Caki2 (cell line): ENCODE measurements around the gene AKT1. TPM values are rescaled to one million over a fixed set of nuclear protein-coding genes. Genes with fewer than 3 reads are reported as not detected.
"Not testable (repeated sequence)": the region's sequence is repeated elsewhere in the genome, so short reads cannot be mapped to it uniquely, and the experiment has no call there.

Experiments used
- DNase-seq: peaks from one replicate; pipeline ENCODE4 v3.0.0-alpha.2; 2015; ENCODE audit warnings: low read depth
- in situ Hi-C: cut with HindIII; loops from 2 replicates; pipeline ENCODE4 v1.10.0; 2016; ENCODE audit warnings: low sequenced_read_pairs, low pct_unique_long_range_greater_than_20kb, mixed read lengths
- total RNA-seq: library from RNA; depleted of rRNA; stranded (reverse); fragments of >200 nt; shearing (Covaris generic); gene quantifications from 2 replicates; pipeline ENCODE4 v1.2.3, GENCODE V29; 2014; ENCODE audit warnings: low replicate concordance

AKT1 gene
- total RNA-seq, 1 experiment from 2014 or later, result 177 TPM

DNA sequence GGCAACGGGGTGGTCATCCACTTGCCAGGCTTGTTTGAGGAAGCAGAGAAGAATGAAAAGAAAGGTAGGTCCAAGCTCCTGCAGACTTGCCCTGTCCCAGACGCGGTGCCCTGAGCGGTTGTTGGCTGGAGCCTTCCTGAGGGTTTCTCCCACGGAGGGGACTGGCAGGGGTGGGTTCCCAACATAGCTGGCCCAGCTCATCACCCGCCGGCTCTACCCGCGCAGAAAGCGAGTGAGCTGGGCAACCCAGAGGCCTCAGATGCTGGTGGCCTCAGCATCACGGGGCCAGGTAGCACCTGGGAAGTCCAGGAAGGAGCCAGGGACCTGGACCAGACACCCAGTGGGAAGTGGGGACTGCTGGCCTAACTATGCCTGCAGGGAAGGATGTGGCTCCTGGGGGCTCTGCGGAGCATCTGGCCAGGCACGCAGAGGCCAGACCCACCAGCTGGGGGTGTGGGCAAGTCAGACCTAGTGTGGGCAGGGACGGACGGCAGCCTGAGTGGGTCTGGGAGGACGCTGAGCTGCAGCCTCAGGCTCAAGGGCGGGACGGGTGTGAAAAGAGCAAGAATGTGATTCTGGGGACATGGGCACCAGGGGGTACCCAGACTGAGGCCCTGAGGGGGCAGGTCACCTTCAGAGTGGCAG, 57.1 kb downstream of the AKT1 start:
- in situ Hi-C loops, result no loop called here
- DNase-seq, result no peak

DNA sequence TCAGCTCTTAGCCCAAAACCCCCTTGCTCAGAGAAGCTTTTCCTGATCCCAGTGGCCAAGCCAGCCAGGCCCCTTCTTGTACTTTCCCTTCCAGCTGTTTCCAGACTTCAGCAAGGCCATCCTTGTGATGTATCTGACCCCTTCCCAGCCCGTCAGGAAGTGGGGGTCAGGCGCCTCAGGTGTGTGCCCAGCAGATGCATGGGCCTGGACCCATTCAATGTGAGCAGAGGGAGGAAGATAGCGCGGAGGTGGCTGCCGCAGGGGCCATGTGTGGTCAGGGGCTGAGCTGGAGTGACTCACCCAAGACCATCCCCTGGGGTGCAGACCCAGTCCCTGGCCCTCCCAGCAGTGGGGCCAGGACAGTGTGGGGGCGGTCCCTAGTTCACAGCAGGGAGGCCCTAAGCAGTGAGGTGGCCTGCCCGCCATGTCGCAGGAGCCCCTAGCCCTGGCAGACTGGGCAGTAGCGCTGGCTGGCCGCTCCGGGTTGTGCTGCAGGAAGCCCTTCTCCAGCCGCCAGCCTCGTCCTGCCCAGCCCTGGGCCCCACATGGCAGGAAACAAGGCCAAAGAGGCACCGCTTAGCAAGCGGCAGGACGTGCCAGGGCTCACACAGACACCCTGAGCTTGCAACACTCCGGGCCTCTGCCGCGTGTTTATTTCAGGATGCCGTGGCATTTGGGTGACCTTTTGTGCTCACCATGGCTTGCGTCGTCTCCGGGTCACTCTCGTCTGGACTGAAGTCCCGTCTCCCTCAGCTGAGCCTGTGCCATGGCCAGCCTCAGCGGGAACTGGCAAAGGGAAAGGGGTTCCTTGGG, 59.5 kb downstream of the AKT1 start:
- DNase-seq, result no peak
- in situ Hi-C loops, result no loop called here

DNA sequence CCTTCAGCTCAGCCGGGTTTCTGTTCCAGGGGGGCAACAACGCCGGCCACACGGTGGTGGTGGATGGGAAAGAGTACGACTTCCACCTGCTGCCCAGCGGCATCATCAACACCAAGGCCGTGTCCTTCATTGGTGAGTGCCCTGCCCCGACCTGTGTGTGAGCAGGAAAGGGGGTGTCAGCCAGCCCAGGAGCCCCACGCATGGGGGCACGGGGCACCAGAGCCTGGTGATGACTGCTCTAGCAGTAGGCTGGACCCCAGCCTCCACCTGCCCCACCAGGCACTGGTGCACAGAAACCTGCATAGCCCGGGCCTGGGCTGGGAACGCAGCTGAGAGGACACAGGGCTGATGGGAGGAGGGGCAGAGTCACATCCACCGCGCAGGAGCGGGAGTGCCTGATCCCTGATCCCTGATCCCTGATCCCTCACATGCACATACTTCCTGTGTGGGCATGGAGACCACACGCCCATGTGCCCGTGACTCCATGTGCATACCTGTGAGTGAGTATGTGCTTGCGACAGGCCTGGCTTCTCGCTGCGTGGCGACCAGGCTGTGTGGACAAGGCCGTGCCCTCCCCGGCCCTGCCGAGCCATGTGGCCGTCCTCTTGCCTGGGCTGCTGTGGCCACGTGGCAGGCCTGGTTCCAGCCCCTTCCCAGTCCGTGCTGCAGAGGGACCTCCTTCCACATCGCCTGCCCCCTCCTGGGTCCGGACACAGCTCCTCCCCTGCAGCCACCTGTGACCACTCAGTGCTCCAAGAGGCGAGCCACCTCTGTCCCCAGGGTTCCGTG, 60.4 kb downstream of the AKT1 start:
- no peak for DNase-seq
- in situ Hi-C loops, result no loop called here

DNA sequence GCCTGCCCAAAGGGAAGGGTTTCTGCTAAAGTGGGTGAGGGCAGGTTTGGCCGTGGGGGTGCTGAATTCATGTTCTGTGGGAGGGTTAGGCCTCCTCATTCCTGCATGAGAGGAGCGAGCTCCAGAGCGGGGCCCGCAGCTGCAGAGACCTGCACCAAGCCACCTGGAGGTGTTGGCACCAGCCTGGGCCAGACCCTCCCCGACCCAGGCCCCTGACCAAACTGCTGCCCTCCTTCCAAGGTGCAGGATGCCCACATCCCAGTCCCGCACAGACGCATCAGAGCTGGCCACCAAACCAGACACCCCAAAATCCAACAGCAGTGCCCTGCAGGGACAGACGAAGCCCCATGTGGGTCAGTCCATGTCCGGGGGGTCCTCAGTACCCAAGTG, 61.0 kb downstream of the AKT1 start:
- in situ Hi-C loops, result no loop called here
- no peak for DNase-seq

DNA sequence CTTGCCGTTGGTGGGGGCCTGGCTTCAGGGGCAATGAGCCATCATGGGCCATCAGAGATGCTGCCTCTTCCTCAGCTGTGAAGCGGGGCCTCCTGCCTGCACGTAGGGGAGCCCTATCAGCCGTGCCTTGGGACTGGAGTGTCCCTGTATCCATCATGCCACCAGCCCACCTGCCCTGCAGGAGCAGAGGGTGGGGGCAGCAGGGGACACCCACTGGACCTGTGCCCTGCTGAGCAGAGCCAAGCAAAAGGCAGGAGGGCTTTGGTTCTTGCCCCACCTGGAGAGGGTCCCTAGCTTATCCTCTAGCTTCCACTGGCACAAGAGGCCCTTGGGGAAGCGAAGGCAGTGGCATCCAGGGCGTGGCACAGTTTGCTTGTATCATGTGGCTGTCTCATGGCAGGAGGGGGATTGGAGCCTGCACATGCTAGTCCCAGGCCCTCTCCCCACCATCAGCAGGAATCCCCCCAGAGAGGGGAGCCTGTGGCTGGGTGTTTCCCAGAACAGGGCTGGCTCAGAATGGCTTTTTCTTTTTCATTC, 61.4 kb downstream of the AKT1 start:
- in situ Hi-C loops, result no loop called here
- no peak for DNase-seq

DNA sequence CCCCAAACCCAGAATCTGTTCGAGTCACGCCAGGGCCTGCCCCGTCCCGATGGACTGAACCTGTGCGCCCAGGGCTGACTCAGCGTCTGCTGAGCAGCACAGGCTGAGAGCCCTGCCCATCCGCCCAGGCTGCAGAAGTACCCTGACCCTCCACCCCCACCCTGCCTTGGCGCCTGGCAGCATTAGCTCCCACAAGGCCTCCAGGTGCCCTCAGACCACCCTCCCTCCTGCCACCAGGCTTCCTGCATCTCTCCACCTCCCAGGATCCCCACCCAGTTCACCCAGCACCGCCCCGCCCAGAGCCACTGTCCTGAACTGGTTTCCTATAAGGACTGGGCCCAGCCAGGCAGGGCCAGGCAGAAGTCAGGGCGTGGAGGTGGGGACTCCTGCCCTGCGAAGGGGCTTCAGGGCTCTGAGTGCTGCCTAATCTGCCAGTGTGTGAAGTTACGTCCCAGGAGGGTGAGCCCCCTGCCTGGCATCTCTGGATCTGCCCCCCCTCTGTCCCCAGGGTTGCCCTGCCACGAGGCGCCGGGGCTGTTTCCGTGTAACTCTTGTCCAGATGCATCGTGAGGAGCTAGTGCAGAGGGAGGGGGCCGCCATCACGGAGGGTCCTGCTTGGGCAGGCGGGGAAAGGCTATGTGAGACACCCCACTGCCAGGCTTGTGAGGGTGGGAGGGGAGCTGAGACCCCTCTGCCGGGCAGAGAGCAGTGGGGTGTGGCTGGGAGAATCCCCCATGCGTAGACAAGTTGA, 62.4 kb downstream of the AKT1 start:
- in situ Hi-C loops, result no loop called here
- peak; percentile 39 for DNase-seq

DNA sequence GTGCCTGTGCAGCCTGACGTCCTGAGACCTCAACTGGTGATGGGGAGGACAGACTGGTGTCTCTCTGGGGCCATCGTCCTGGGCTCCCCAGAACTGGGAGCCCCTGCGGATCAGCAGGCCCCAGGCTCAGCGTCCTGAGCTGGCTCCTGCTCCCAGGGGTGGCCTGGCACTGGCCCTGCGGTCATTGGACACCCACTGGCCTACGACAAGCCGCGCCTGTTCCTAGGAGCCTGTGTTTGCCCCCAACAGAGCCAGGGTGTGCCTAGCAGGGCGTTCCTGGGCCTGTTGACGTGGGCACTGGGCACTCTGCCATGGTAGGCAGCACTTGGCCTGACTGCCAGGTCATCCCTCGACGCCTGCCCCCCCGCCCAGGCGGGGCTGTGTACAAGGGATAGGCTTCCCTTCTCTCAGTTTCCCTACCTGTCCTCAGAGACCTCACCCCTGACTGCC, 63.2 kb downstream of the AKT1 start:
- in situ Hi-C loops, result no loop called here
- DNase-seq, result peak; percentile 64

DNA sequence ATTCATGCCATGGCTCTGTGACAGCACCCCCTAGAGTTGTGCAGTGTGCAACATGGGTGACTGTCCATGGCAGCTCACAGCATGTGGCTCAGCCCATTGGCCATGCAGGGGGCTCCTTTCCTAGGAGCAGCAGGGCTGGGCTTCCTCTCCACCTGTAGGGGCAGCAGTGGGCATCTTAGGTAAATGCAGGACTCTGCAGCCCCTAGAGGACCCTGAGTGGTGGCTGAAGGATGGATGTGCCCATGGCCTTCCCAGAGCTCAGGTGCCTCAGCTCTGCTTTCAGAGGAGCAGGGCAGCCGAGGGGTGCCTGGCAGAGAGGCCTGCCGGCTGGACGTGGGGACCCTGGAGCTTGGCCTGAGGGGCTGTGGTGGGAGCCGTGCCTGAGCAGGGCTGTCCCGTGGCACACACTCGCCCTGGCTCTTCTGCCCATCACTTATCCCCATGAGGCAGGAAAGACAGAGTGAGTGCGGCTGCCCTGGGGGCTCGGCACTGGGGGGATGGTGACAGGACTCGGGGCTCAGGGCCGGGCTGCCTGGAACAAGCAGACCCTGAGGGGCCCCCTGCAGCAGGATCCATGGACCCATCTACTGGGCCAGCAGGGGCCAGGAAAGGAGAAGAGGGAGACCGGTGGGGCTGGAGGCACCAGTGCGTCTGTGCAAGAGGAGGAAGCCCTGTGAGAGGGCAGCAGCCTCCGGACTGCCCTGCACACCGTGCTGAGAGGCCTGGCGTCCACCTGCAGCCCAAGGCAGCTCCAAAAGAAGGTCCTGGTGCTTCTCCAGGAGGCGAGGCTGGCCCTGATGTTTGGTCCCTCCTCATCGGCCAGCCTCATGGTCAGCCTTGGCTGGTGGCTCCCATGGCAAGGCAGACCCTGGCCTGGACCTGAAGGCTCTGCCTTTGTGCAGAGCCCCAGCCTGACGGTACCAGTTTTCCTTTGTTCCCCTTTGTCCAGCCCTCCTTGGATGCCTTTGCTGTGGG, 63.9 kb downstream of the AKT1 start:
- in situ Hi-C loops, result no loop called here
- DNase-seq, result no peak

DNA sequence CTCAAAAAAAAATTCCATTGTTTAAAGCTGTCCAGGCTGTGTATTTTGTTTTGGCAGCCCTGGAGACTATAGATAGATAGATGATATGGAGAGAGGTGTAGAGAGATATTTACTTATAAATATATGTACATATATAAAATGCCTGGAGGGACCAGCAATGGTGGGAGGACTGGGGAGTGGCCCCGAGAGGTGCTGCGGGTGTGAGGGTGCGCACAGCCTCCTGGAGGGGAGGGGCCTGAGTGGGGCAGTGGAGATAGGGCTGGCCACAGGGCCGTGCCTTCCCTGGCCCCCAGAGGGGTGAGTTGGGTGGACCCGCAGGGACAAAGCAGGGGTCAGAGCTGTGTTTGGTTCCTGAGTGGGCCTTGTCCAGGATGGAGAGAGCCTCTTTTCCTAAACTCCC, 65.1 kb downstream of the AKT1 start:
- DNase-seq, result no peak

DNA sequence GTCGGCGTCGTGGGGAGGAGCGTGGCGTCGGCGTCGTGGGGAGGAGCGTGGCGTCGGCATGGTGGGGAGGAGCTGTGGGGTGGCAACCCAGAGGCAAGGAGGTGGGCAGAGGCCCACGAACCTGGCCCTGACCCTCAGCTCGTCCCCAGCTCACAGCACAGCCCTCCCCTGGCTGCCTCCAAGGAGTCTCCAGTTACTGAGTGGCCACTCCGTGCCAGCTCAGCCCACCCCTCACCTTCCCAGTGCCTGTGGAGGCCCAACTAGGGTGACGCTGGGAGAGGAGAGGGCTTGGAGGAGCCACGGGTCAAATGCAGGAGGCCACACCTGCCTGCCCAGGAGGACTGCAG, 65.7 kb downstream of the AKT1 start:
- DNase-seq, result no peak
- in situ Hi-C loops, result no loop called here

More for the DNA sequence above, 65.1 kb downstream of the AKT1 start:
- in situ Hi-C loops, result no loop called here

DNA sequence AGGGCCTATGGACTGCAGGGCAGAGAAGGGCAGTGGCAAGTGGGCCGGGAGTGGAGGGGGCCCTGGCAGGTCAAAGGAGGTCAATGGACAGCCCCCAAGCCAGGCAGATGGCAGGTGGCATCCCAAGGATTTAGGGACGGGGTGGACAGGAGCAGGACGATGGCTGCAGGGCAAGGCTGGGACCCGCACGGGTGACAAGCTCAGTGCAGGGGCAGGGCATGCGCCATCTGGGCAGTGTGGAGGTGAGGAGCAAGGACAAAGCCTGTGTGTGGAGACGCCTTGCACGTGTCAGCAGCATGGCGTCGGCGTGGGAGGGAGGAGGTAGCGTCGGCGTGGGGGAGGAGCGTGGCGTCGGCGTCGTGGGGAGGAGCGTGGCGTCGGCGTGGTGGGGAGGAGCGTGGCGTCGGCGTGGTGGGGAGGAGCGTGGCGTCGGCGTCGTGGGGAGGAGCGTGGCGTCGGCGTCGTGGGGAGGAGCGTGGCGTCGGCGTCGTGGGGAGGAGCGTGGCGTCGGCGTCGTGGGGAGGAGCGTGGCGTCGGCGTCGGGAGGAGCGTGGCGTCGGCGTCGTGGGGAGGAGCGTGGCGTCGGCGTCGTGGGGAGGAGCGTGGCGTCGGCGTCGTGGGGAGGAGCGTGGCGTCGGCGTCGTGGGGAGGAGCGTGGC, 66.2 kb downstream of the AKT1 start:
- DNase-seq, in situ Hi-C loops: not testable (repeated sequence)

DNA sequence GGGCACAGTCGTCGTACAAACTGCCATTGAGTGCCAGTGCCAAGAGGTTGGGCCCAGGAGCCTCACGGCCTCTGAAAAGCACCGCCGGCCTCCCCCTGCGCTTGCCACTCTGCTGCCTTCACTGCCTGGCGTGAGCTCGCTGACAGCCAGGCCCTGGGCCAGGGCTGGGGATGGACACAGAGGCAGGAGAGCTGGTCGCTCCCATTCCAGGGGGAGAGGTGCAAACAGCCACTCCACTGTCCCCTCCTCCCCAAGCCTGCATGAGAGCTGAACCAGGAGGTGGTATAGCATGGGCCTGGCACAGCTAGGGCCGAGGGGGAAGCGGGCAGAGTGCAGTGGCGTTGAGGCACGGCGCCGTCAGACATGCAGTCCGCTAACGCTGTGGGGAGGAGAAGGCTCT, 66.9 kb downstream of the AKT1 start:
- in situ Hi-C loops, result no loop called here
- DNase-seq, result no peak

DNA sequence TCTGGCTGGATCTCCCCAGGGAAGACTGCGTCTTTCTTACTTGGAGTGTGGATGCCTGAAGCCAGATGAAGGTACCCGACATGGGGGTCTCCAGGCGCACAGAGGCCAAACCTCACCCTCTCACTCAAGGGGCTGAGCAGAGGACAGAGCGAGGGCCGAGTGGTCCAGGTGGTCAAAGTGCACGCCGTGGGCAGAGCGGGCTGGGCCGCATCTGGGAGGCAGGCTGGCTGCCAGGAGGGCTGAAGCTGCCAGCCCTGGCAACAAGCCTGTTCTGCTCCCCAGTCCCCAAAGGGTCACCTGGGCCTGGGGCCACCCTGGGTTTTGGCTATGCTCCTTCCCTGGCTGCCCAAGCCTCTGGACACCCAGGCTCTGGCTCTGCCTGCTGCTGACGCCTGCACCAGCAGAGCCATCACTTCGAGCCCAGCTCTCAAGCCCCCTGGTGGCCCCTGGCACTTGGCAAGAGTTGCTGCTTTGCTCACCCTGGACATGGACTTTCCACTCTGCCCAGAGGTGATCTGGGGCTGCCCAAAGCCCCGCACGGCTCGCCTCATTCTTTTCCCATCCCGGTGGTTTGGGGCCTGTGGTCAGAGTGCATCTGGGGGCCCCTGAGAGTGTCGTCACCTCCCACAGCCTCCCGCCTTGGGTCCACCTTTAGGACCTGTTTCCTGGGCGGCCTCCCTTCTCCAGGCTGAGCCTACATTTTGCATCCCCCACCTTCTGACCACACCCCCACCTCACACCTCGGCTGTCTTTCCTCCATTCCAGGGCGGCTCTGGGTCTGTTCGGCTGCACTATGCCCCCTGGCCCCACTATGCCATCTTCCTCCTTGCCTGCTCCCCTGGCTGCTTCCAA, 68.7 kb downstream of the AKT1 start:
- no peak for DNase-seq
- in situ Hi-C loops, result no loop called here

DNA sequence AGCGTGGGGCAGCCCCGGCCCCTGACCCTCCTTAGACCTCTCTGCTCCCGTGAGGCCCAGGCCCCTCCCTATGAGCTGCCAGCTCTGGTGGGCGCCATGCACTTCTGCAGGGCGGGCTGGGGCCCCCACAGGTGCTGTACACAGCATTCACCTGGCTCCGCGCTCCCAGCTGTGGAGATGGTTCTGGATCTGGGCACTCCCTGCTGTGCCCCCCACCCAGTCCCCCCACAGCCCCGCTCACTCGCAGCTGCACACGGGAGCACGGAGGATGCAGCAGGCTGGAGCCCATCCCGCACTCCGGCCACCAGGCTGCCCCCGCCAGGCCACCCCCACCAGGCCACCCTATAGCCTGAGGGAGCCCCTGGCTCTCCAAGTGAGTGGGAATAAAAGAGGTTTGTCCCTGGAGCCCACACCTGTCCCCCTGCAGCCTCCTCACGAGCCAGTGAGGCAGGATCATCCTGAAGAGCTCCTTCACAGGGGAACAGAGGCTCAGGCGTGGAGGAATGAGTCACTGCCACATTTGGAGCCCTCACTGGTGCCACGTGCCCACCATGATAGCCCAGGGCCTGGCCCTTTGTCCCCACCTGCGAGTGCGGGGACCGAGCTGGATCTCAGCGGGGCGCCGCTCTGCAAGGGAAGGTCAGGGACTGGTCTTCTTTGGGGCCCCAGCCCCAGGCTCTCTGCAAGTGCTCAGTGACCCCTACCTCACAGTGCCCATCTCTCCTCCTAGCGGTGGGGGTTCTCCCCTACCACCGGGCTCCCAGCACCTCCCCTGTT, 69.6 kb downstream of the AKT1 start:
- in situ Hi-C loops, result no loop called here
- DNase-seq, result no peak
